HepG2 (cell line): Measurements from ENCODE around the gene ICE2. TPM values are rescaled to one million over a fixed set of nuclear protein-coding genes. Genes with fewer than 3 reads are reported as not detected.

ENCODE experiments used
- ATF1 ChIP-seq: IDR thresholded peaks from 2 replicates; pipeline ENCODE4 v1.6.1; 2016; ENCODE audit warnings: mild to moderate bottlenecking, control low read depth
- ESRRA ChIP-seq: sonication (generic); formaldehyde crosslinking; IDR thresholded peaks from 2 replicates; pipeline ENCODE4 v1.5.1; 2020; ENCODE audit warnings: mild to moderate bottlenecking, low read depth, missing genetic modification reagents
- FOSL2 ChIP-seq: sonication (generic); formaldehyde crosslinking; IDR thresholded peaks from 2 replicates; pipeline ENCODE4 v1.4.0; 2020; ENCODE audit warnings: missing genetic modification reagents
- HNRNPUL1 ChIP-seq: fragments of 200-400 bp; formaldehyde crosslinking; IDR thresholded peaks from 2 replicates; pipeline ENCODE4 v1.6.1; 2017; ENCODE audit warnings: low read depth, mild to moderate bottlenecking, low read length, moderate library complexity
- NONO ChIP-seq, 2 experiments: fragments of 450-650 bp in 1 of 2; sonication (generic) in 1 of 2; formaldehyde crosslinking in 1 of 2; IDR thresholded peaks in 1 of 2; conservative IDR thresholded peaks in 1 of 2; 2 replicates each; pipeline versions ENCODE4 v1.6.1 to v1.8.0; 2017 to 2022; ENCODE audit warnings: mild to moderate bottlenecking in 1 of 2, missing genetic modification reagents in 1 of 2, moderate library complexity in 1 of 2
- PHF21A ChIP-seq: sonication (generic); formaldehyde crosslinking; IDR thresholded peaks from 2 replicates; pipeline ENCODE4 v1.5.0; 2020; ENCODE audit warnings: mild to moderate bottlenecking, missing genetic modification reagents
- TBX2 ChIP-seq: sonication (generic); formaldehyde crosslinking; IDR thresholded peaks from 2 replicates; pipeline ENCODE4 v1.5.0; 2020; ENCODE audit warnings: missing genetic modification reagents, mild to moderate bottlenecking, borderline replicate concordance
- ZFAT ChIP-seq: sonication (generic); formaldehyde crosslinking; conservative IDR thresholded peaks from 2 replicates; pipeline ENCODE4 v1.8.1; 2023; ENCODE audit warnings: missing genetic modification reagents, inconsistent platforms
- ZFP36L1 ChIP-seq: sonication (generic); formaldehyde crosslinking; IDR thresholded peaks from 2 replicates; pipeline ENCODE4 v1.8.0; 2022; ENCODE audit warnings: mild to moderate bottlenecking, missing genetic modification reagents, moderate library complexity
- polyA plus RNA-seq, 8 experiments: library from polyadenylated mRNA; depleted of rRNA in 3 of 8; stranded (reverse) in 7 of 8; unstranded in 1 of 8; fragments of >200 nt; fragmentation: Illumina TruSeq in 4 of 8; extraction: Trizol in 4 of 8; gene quantifications; 2 replicates each; pipeline versions ENCODE4 v1.2.1 to v1.2.3, GENCODE V29; 2011 to 2016; ENCODE audit warnings: low read depth in 4 of 8, missing spikeins in 1 of 8, mixed read lengths in 1 of 8; ENCODE audit not compliant: insufficient read depth in 1 of 8
- total RNA-seq, 5 experiments: library from RNA; depleted of rRNA; stranded (reverse); fragments of >200 nt; fragmentation: Illumina TruSeq; extraction: Trizol; gene quantifications; 2 replicates each; pipeline ENCODE4 v1.2.3, GENCODE V29; 2016; ENCODE audit warnings: low read depth in 1 of 5
- TF ChIP-seq, protein P1 (sequence below): sonication (generic); formaldehyde crosslinking; IDR thresholded peaks from 2 replicates; pipeline ENCODE4 v1.4.0; 2020; ENCODE audit warnings: missing genetic modification reagents, borderline replicate concordance
- TF ChIP-seq, protein P2 (sequence below): sonication (generic); formaldehyde crosslinking; IDR thresholded peaks from 2 replicates; pipeline ENCODE4 v1.5.1; 2020; ENCODE audit warnings: missing genetic modification reagents, mild to moderate bottlenecking, borderline replicate concordance
- TF ChIP-seq, protein P3 (sequence below): sonication (generic); formaldehyde crosslinking; conservative IDR thresholded peaks from 2 replicates; pipeline ENCODE4 v1.4.0; 2020; ENCODE audit warnings: mild to moderate bottlenecking, missing genetic modification reagents, moderate library complexity
- TF ChIP-seq, protein P4 (sequence below): sonication (generic); formaldehyde crosslinking; conservative IDR thresholded peaks from 2 replicates; pipeline ENCODE4 v1.4.0; 2020; ENCODE audit warnings: missing genetic modification reagents
- TF ChIP-seq, protein P5 (sequence below): sonication (generic); formaldehyde crosslinking; IDR thresholded peaks from 2 replicates; pipeline ENCODE4 v1.4.0; 2020; ENCODE audit warnings: mild to moderate bottlenecking, missing genetic modification reagents, borderline replicate concordance
- TF ChIP-seq, protein P6 (sequence below): sonication (generic); formaldehyde crosslinking; IDR thresholded peaks from 2 replicates; pipeline ENCODE4 v1.4.0; 2020; ENCODE audit warnings: missing genetic modification reagents

Gene ICE2
- total and polyA plus RNA-seq, 2 of the 13 experiments (the other 11 are each of a cell fraction or from before 2014, with no cell fraction given), result 24.8 to 26.4 TPM

DNA sequence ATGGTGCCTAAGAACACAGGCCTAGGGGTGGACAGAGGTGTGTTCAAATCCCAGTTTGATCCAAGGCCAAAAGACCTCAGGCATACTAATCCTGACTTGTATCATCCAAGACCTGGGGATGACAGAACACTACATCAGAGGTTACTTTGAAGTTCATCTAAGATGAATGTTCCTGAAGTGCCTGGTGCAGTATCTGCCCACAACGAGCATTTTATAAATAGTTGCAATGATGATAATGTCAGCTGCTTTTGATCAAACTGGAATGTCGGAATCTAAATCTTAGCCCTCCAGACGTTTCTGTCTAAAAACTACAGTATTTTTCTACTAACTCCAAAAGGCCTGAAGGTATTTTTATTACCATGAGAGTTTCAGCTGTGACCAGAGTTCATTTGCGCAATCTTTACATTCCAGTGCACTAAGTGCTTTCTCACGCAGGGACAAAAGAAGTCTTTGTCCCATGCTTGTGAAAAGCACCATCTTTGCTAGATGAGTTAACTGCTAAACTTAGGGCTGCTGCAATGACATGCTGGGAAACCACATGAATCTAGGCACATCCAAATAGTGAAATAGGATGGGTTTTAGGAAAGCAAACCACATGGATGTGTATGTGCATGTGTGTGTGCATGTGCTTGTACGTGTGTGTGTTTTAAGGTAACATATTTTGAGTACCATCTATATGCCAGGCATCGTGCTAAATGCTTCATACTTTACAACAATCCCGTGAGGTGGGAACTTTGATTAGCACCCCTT, 99.2 kb downstream of the ICE2 start (continued):
- TF ChIP-seq, protein P1, sequence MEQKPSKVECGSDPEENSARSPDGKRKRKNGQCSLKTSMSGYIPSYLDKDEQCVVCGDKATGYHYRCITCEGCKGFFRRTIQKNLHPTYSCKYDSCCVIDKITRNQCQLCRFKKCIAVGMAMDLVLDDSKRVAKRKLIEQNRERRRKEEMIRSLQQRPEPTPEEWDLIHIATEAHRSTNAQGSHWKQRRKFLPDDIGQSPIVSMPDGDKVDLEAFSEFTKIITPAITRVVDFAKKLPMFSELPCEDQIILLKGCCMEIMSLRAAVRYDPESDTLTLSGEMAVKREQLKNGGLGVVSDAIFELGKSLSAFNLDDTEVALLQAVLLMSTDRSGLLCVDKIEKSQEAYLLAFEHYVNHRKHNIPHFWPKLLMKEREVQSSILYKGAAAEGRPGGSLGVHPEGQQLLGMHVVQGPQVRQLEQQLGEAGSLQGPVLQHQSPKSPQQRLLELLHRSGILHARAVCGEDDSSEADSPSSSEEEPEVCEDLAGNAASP (CRISPR knock-in tag), result peak; percentile 70; the same call in 1 of the 2 replicates
- no peak; the same call in 1 of the 2 replicates for TF ChIP-seq ESRRA
- TF ChIP-seq ATF1, result peak; percentile 72; the same call in 1 of the 2 replicates
- TF ChIP-seq ZFP36L1 (CRISPR knock-in tag), result peak; percentile 88
- TF ChIP-seq, protein P2, sequence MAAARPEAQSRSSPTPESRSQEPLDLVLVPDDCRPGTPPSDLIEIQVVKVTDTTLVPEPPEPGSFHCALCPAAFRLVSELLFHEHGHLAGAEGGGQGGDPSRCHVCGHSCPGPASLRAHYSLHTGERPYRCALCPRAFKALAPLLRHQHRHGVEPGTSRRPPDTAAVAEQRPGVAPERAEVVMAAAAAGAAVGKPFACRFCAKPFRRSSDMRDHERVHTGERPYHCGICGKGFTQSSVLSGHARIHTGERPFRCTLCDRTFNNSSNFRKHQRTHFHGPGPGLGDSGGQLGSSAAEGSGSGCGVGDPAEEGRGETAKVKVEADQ, result no peak
- TF ChIP-seq NONO (IDR thresholded peaks at IDR 0.05), result no peak
- peak; percentile 85; the same call in 1 of the 2 replicates for TF ChIP-seq NONO (CRISPR knock-in tag; conservative IDR thresholded peaks at IDR 0.05)
- TF ChIP-seq FOSL2 (CRISPR knock-in tag), result peak; percentile 87
- TF ChIP-seq TBX2, result peak; percentile 88
- TF ChIP-seq, protein P3, sequence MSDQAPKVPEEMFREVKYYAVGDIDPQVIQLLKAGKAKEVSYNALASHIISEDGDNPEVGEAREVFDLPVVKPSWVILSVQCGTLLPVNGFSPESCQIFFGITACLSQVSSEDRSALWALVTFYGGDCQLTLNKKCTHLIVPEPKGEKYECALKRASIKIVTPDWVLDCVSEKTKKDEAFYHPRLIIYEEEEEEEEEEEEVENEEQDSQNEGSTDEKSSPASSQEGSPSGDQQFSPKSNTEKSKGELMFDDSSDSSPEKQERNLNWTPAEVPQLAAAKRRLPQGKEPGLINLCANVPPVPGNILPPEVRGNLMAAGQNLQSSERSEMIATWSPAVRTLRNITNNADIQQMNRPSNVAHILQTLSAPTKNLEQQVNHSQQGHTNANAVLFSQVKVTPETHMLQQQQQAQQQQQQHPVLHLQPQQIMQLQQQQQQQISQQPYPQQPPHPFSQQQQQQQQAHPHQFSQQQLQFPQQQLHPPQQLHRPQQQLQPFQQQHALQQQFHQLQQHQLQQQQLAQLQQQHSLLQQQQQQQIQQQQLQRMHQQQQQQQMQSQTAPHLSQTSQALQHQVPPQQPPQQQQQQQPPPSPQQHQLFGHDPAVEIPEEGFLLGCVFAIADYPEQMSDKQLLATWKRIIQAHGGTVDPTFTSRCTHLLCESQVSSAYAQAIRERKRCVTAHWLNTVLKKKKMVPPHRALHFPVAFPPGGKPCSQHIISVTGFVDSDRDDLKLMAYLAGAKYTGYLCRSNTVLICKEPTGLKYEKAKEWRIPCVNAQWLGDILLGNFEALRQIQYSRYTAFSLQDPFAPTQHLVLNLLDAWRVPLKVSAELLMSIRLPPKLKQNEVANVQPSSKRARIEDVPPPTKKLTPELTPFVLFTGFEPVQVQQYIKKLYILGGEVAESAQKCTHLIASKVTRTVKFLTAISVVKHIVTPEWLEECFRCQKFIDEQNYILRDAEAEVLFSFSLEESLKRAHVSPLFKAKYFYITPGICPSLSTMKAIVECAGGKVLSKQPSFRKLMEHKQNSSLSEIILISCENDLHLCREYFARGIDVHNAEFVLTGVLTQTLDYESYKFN (CRISPR knock-in tag), result peak; percentile 97
- TF ChIP-seq HNRNPUL1, result no peak
- TF ChIP-seq, protein P4, sequence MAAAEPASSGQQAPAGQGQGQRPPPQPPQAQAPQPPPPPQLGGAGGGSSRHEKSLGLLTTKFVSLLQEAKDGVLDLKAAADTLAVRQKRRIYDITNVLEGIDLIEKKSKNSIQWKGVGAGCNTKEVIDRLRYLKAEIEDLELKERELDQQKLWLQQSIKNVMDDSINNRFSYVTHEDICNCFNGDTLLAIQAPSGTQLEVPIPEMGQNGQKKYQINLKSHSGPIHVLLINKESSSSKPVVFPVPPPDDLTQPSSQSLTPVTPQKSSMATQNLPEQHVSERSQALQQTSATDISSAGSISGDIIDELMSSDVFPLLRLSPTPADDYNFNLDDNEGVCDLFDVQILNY, result no peak
- peak; percentile 95 for TF ChIP-seq PHF21A (CRISPR knock-in tag)
- TF ChIP-seq, protein P5, sequence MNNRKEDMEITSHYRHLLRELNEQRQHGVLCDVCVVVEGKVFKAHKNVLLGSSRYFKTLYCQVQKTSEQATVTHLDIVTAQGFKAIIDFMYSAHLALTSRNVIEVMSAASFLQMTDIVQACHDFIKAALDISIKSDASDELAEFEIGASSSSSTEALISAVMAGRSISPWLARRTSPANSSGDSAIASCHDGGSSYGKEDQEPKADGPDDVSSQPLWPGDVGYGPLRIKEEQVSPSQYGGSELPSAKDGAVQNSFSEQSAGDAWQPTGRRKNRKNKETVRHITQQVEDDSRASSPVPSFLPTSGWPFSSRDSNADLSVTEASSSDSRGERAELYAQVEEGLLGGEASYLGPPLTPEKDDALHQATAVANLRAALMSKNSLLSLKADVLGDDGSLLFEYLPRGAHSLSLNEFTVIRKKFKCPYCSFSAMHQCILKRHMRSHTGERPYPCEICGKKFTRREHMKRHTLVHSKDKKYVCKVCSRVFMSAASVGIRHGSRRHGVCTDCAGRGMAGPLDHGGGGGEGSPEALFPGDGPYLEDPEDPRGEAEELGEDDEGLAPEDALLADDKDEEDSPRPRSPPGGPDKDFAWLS (CRISPR knock-in tag), result no peak
- no peak for TF ChIP-seq ZFAT
- TF ChIP-seq, protein P6, sequence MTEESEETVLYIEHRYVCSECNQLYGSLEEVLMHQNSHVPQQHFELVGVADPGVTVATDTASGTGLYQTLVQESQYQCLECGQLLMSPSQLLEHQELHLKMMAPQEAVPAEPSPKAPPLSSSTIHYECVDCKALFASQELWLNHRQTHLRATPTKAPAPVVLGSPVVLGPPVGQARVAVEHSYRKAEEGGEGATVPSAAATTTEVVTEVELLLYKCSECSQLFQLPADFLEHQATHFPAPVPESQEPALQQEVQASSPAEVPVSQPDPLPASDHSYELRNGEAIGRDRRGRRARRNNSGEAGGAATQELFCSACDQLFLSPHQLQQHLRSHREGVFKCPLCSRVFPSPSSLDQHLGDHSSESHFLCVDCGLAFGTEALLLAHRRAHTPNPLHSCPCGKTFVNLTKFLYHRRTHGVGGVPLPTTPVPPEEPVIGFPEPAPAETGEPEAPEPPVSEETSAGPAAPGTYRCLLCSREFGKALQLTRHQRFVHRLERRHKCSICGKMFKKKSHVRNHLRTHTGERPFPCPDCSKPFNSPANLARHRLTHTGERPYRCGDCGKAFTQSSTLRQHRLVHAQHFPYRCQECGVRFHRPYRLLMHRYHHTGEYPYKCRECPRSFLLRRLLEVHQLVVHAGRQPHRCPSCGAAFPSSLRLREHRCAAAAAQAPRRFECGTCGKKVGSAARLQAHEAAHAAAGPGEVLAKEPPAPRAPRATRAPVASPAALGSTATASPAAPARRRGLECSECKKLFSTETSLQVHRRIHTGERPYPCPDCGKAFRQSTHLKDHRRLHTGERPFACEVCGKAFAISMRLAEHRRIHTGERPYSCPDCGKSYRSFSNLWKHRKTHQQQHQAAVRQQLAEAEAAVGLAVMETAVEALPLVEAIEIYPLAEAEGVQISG (CRISPR knock-in tag), result peak; percentile 70
